IMR-90 (cell line): ENCODE measurements around the gene HJURP. TPM values are rescaled to one million over a fixed set of nuclear protein-coding genes. Genes with fewer than 3 reads are reported as not detected.

Experiments used
- ATAC-seq: fragments of 200-7000 bp; cut with Tn5 transposase; 2 replicates; pipeline ENCODE4 v1.9.1; 2020; ENCODE audit warnings: low read depth, mild to moderate bottlenecking, moderate library complexity
- BruUV-seq: library from RNA; stranded (reverse); fragments of 400-500 nt; replicated peaks from 2 replicates; lab custom pipeline; 2021; lab: Mats Ljungman, UMichigan
- CTCF ChIA-PET: fragments of 300-600 bp; formaldehyde crosslinking; extraction: SDS; loops from one replicate; lab custom pipeline; 2021; ENCODE audit warnings: antibody characterized with exemption; lab: Yijun Ruan, JAX
- POLR2A ChIA-PET: fragments of 300-600 bp; sonication (Branson Sonifier 250); formaldehyde crosslinking; loops from one replicate; lab custom pipeline; 2022; ENCODE audit warnings: antibody characterized with exemption; ENCODE audit not compliant: unreplicated experiment; lab: Charles Lee
- DNase-seq: peaks from one replicate; pipeline ENCODE4 v3.0.0; 2013
- H2AFZ ChIP-seq: replicated peaks from 2 replicates; pipeline ENCODE3; 2013; ENCODE audit warnings: low read length, mild to moderate bottlenecking; ENCODE audit not compliant: poor library complexity
- H2AK5ac ChIP-seq: 2 replicates; pipeline ENCODE4 v1.6.1; 2013; ENCODE audit warnings: low read depth, low read length, inconsistent platforms
- H2AK9ac ChIP-seq: replicated peaks from 2 replicates; pipeline ENCODE3; 2013; ENCODE audit warnings: mild to moderate bottlenecking, low read depth, low read length, moderate library complexity; ENCODE audit not compliant: poor library complexity
- H2BK120ac ChIP-seq: 2 replicates; pipeline ENCODE4 v1.6.1; 2013; ENCODE audit warnings: low read depth, low read length, inconsistent platforms
- H2BK15ac ChIP-seq: 3 replicates; pipeline ENCODE4 v1.6.1; 2013; ENCODE audit warnings: low read depth, low read length, inconsistent platforms
- H2BK20ac ChIP-seq: 2 replicates; pipeline ENCODE4 v1.6.1; 2013; ENCODE audit warnings: low read depth, mild to moderate bottlenecking, inconsistent platforms, low read length, moderate library complexity
- H2BK5ac ChIP-seq: 2 replicates; pipeline ENCODE4 v1.6.1; 2013; ENCODE audit warnings: mild to moderate bottlenecking, low read depth, low read length, inconsistent platforms; ENCODE audit not compliant: poor library complexity, severe bottlenecking
- H3K14ac ChIP-seq: replicated peaks from 2 replicates; pipeline ENCODE4 v1.6.1; 2013; ENCODE audit warnings: low read depth, low read length, inconsistent platforms
- H3K18ac ChIP-seq: 2 replicates; pipeline ENCODE4 v1.6.1; 2013; ENCODE audit warnings: low read depth, low read length, control low read depth
- H3K23ac ChIP-seq: 2 replicates; pipeline ENCODE4 v1.6.1; 2013; ENCODE audit warnings: low read depth, low read length, inconsistent platforms
- H3K27ac ChIP-seq: 2 replicates; pipeline ENCODE4 v1.5.1; 2013; ENCODE audit warnings: mild to moderate bottlenecking, control low read depth, low read length; ENCODE audit not compliant: insufficient read depth
- H3K27me3 ChIP-seq: 2 replicates; pipeline ENCODE4 v1.6.1; 2013; ENCODE audit warnings: low read length; ENCODE audit not compliant: control insufficient read depth, insufficient read depth
- H3K36me3 ChIP-seq: 2 replicates; pipeline ENCODE4 v1.6.1; 2013; ENCODE audit warnings: low read length, mixed read lengths; ENCODE audit not compliant: control insufficient read depth, insufficient read depth
- H3K4ac ChIP-seq: 2 replicates; pipeline ENCODE4 v1.6.1; 2013; ENCODE audit warnings: low read depth, low read length, inconsistent platforms
- H3K4me1 ChIP-seq: 2 replicates; pipeline ENCODE4 v1.6.1; 2013; ENCODE audit warnings: low read length, mixed read lengths; ENCODE audit not compliant: control insufficient read depth, insufficient read depth
- H3K4me2 ChIP-seq: 2 replicates; pipeline ENCODE4 v1.6.1; 2013; ENCODE audit warnings: low read depth, mild to moderate bottlenecking, control low read depth, low read length, moderate library complexity
- H3K4me3 ChIP-seq: 2 replicates; pipeline ENCODE4 v1.5.1; 2013; ENCODE audit warnings: low read depth, mild to moderate bottlenecking, control low read depth, low read length, moderate library complexity; ENCODE audit not compliant: insufficient read depth
- H3K56ac ChIP-seq: 2 replicates; pipeline ENCODE4 v1.6.1; 2013; ENCODE audit warnings: low read length, inconsistent platforms; ENCODE audit not compliant: insufficient read depth; ENCODE audit errors: extremely low read depth
- H3K79me1 ChIP-seq, 2 experiments: 2 replicates each; pipeline ENCODE4 v1.6.1; 2013; ENCODE audit warnings: low read length in 2 of 2, inconsistent platforms in 1 of 2, low read depth in 1 of 2
- H3K9ac ChIP-seq: 2 replicates; pipeline ENCODE4 v1.6.1; 2013; ENCODE audit warnings: low read depth, low read length, control low read depth
- H3K9me1 ChIP-seq: 2 replicates; pipeline ENCODE4 v1.6.1; 2013; ENCODE audit warnings: low read length, inconsistent platforms; ENCODE audit not compliant: insufficient read depth
- H3K9me3 ChIP-seq: 2 replicates; pipeline ENCODE4 v1.6.1; 2013; ENCODE audit warnings: low read length; ENCODE audit not compliant: control insufficient read depth, insufficient read depth
- H4K20me1 ChIP-seq: 2 replicates; pipeline ENCODE4 v1.6.1; 2013; ENCODE audit warnings: low read length, inconsistent platforms; ENCODE audit not compliant: insufficient read depth
- H4K5ac ChIP-seq: 2 replicates; pipeline ENCODE4 v1.6.1; 2013; ENCODE audit warnings: mild to moderate bottlenecking, low read depth, low read length, control low read depth
- H4K8ac ChIP-seq, 2 experiments: 2 replicates each; pipeline ENCODE4 v1.6.1; 2013; ENCODE audit warnings: low read depth in 2 of 2, low read length in 2 of 2, control low read depth in 1 of 2, inconsistent platforms in 1 of 2
- H4K91ac ChIP-seq: 2 replicates; pipeline ENCODE4 v1.6.1; 2013; ENCODE audit warnings: low read depth, low read length, inconsistent platforms; ENCODE audit not compliant: insufficient read depth
- CHD1 ChIP-seq: IDR thresholded peaks from 2 replicates; pipeline ENCODE4 v1.6.1; 2012; ENCODE audit warnings: low read depth, low read length, improper control_type of control experiment
- CTCF ChIP-seq: conservative IDR thresholded peaks from 2 replicates; pipeline ENCODE4 v1.5.1; 2012; ENCODE audit warnings: mild to moderate bottlenecking, low read depth, low read length, improper control_type of control experiment
- ELK1 ChIP-seq: fragments of 150-350 bp; IDR thresholded peaks from 2 replicates; pipeline ENCODE4 v1.6.1; 2016; ENCODE audit warnings: low read depth, mild to moderate bottlenecking, low read length, moderate library complexity, borderline replicate concordance
- FOS ChIP-seq: fragments of 150-350 bp; IDR thresholded peaks from 2 replicates; pipeline ENCODE4 v1.6.1; 2016; ENCODE audit warnings: low read depth, low read length
- MAZ ChIP-seq: IDR thresholded peaks from 2 replicates; pipeline ENCODE4 v1.6.1; 2012; ENCODE audit warnings: low read depth, mild to moderate bottlenecking, low read length, improper control_type of control experiment, moderate library complexity, borderline replicate concordance
- MXI1 ChIP-seq: IDR thresholded peaks from 2 replicates; pipeline ENCODE4 v1.6.1; 2012; ENCODE audit warnings: low read depth, mild to moderate bottlenecking, low read length, moderate library complexity, borderline replicate concordance
- NFE2L2 ChIP-seq: fragments of 150-350 bp; IDR thresholded peaks from 2 replicates; pipeline ENCODE4 v1.6.1; 2016; ENCODE audit warnings: low read depth, mild to moderate bottlenecking, low read length
- RAD21 ChIP-seq: IDR thresholded peaks from 2 replicates; pipeline ENCODE4 v1.6.1; 2012; ENCODE audit warnings: low read length, improper control_type of control experiment
- RCOR1 ChIP-seq: IDR thresholded peaks from 2 replicates; pipeline ENCODE4 v1.6.1; 2012; ENCODE audit warnings: mild to moderate bottlenecking, low read length, improper control_type of control experiment; ENCODE audit not compliant: insufficient replicate concordance
- WGBS, 2 experiments: methylation state at CpG; one replicate each; pipeline versions ENCODE4 v1.1.5 to v1.1.7; 2013; ENCODE audit warnings: missing lambda C conversion rate in 2 of 2; ENCODE audit not compliant: insufficient read length in 1 of 2; ENCODE audit errors: extremely low coverage in 2 of 2; 5-methylcytosine and 5-hydroxymethylcytosine counted together
- dilution Hi-C: fragments of 300-500 bp; cut with HindIII; formaldehyde crosslinking; loops from one replicate; pipeline ENCODE4 v1.14.3; 2018; ENCODE audit warnings: low sequenced_read_pairs; ENCODE audit not compliant: unreplicated experiment
- in situ Hi-C: fragments of 300-500 bp; cut with MboI; formaldehyde crosslinking; loops from 3 replicates; pipeline ENCODE4 v1.14.3; 2019; ENCODE audit warnings: low sequenced_read_pairs, inconsistent platforms, mixed read lengths
- intact Hi-C: fragments of 100-400 bp; cut with micrococcal nuclease; formaldehyde crosslinking; loops from 2 replicates; pipeline ENCODE4 v1.10.0; 2022
- polyA plus RNA-seq, 3 experiments: library from polyadenylated mRNA; depleted of rRNA; stranded (reverse); fragments of >200 nt; gene quantifications; 2 replicates each; pipeline ENCODE4 v1.2.3, GENCODE V29; 2012; ENCODE audit warnings: low replicate concordance in 1 of 3
- total RNA-seq: library from RNA; depleted of rRNA; stranded (reverse); fragments of >200 nt; gene quantifications from 2 replicates; pipeline ENCODE4 v1.2.3, GENCODE V29; 2012

The HJURP gene
- total and polyA plus RNA-seq, 2 of the 4 experiments (the other 2 are of a cell fraction) = 22.6 to 26.5 TPM

GRCh38 chr2:233865838-233866237, 11.5 kb upstream of the HJURP start:
- Histone ChIP-seq H3K9ac (no peak overlapping the region), H3K23ac (no peak overlapping the region), H3K4me3 (no peak overlapping the region), H3K14ac (no peak overlapping the region), H3K27ac (no peak overlapping the region), H2AK9ac (no peak overlapping the region), H2AFZ (no peak overlapping the region), H3K4ac (no peak overlapping the region), H3K9me1 (no peaks in the 10 kb centered on the region), H2AK5ac (no peak overlapping the region), H3K56ac (no peak overlapping the region), H3K18ac (no peak overlapping the region), H4K20me1 (no peaks in the 10 kb centered on the region), H3K27me3 (no peaks in the 10 kb centered on the region), H2BK15ac (no peak overlapping the region), H2BK5ac (no peak overlapping the region), H4K5ac (no peak overlapping the region), H2BK20ac (no peak overlapping the region), H3K4me2 (no peak overlapping the region), H2BK120ac (no peak overlapping the region), H3K9me3 (no peaks in the 10 kb centered on the region), H4K91ac (no peak overlapping the region), H3K4me1 (no peaks in the 10 kb centered on the region), H3K79me1 (peaks cover 0 to 7% of the 10 kb centered on the region in 2 experiments; a peak in 1 of 4 replicates), H4K8ac (no peak overlapping the region), H3K36me3 (peaks cover 4% of the 10 kb centered on the region; the same call in 1 of the 2 replicates)
- ChIA-PET CTCF (no interaction called here), POLR2A (no interaction called here)
- 97% methylated on average over 3 of the region's 3 CpGs; no CpG with 5 or more reads in 1 of the 2 experiments for WGBS, 2 experiments
- intact Hi-C loops (no loop called here), in situ Hi-C loops (no loop called here), dilution Hi-C loops (no loop called here)
- no TSS peak for BruUV-seq
- TF ChIP-seq MAZ (no peak), MXI1 (no peak), CTCF (no peak; the same call in 1 of the 2 replicates), RAD21 (no peak), RCOR1 (no peak), CHD1 (no peak), NFE2L2 (no peak), FOS (no peak), ELK1 (no peak)
- DNase-seq (no peak), ATAC-seq (no peak)
